Measurements from ENCODE around the gene SMG6.

Gene SMG6

DNA sequence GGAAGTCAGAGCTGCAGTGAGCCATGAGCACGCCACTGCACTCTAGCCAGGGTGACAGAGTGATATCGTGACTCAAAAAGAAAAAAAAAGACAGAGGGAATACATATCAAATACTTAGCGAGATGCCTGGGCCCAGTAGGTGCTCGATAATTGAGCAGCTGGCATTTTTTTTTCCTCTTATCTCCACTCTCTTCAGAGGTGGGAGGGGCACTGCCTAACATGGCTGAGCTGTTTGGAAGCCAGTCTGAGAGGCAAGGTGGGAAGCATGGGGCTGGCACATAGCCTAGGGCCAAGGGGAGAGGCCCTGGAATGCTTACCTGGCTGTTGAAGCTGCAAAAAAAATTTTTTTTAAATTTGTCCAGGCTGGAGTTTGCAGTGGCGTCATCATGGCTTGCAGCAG, 210.2 kb downstream of the SMG6 start:
- ChIA-PET POLR2A (no interaction called here), CTCF (interaction anchor here (1.2 to 2.8 kb wide), 3 partner anchors 28 to 151 kb away, joined by 3 to 10 read pairs (median 6); partner anchors contain the start of gene HIC1)
- no peak for TF ChIP-seq CTCF (IDR thresholded peaks at IDR 0.05; ENCODE audit: control extremely low read depth, extremely low read depth, low read depth, missing control alignments)
- DNase-seq (ENCODE audit: extremely low spot score), result no peak

- POLR2A ChIA-PET, result interaction anchor here (0.6 to 0.7 kb wide), 2 partner anchors 17 to 20 kb away, joined by 3 read pairs; no protein-coding TSS in a partner anchor
- no peak for DNase-seq (ENCODE audit: extremely low spot score)
- TF ChIP-seq CTCF (IDR thresholded peaks at IDR 0.05; ENCODE audit: control extremely low read depth, extremely low read depth, low read depth, missing control alignments), result no peak
- CTCF ChIA-PET, result interaction anchor here (0.7 to 12.7 kb wide), 3 partner anchors 10 to 35 kb away, joined by 4 to 188 read pairs (median 7); partner anchors contain the start of gene HIC1
Measured at GRCh38 chr17:2092253-2092652, 211.3 kb downstream of the SMG6 start.

DNA sequence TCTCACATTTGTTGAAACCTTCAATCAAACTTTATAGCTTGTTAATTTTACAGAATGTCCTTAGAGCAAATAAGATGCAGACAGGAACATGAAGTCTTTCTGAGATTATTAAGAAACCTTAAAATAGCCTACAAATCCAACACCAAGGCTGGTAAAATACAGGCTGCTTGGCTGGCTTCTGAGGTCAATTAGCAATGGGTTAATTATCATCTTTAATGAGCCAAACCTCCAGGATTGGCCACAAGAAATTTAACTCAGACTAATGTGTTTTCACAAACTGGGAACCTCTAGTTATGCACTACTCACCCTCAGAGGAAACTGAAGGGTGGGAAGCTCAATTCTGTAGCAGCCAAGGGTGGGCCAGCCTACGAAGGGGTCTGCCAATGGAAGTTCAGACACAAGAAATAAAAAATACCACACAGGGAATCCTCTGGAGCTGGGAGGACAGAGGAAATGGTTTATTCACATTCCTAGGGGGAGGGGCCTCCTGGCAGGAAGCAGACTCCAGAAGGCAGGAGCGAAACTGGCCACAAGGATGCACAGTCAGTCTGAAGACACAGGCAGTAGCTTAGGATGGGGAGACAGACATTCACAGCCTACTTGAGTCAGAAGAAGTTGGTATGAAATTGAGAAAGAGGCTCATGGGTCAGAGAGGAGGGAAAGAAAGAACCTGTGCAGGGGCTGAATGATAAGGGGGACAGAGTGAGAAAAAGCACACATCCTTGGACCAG, 212.6 kb downstream of the SMG6 start:
- POLR2A ChIA-PET, result interaction anchor here (0.6 to 1.5 kb wide), 2 partner anchors 36 to 169 kb away, joined by 3 to 4 read pairs; partner anchors contain the start of gene HIC1
- CTCF ChIA-PET, result interaction anchor here (0.9 to 12.7 kb wide), 14 partner anchors 10 to 163 kb away, joined by 3 to 188 read pairs (median 5); partner anchors contain the start of gene HIC1
- TF ChIP-seq CTCF (IDR thresholded peaks at IDR 0.05; ENCODE audit: control extremely low read depth, extremely low read depth, low read depth, missing control alignments), result no peak
- no peak for DNase-seq (ENCODE audit: extremely low spot score)

DNA sequence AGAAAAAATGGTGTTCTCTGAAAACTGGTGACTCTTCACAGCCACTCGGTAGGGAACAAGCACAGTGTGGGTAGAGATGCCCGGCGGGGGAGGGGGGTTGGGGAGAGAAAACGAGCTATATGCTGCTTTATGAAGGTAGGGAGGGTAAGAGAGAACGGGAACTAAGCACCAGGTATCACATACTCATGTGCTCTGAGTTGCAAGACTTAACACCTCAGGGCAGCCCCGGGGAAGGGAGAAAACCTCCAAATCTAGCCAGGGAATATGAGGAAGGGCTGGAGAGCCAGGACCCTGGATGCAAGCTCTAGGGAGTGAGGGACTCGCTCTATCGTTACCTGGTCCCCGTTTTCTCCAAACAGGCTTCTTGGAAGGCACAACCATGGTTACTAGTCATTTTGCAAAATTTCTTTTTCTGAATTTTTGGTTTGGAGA, 213.4 kb downstream of the SMG6 start:
- ChIA-PET CTCF (interaction anchor here (0.9 to 12.7 kb wide), 16 partner anchors 8 to 164 kb away, joined by 3 to 188 read pairs (median 6); partner anchors contain the start of gene HIC1), POLR2A (interaction anchor here (1.1 to 1.5 kb wide), 2 partner anchors 22 to 170 kb away, joined by 3 to 4 read pairs; no protein-coding TSS in a partner anchor)
- no peak for DNase-seq (ENCODE audit: extremely low spot score)
- no peak for TF ChIP-seq CTCF (IDR thresholded peaks at IDR 0.05; ENCODE audit: control extremely low read depth, extremely low read depth, low read depth, missing control alignments)

DNA sequence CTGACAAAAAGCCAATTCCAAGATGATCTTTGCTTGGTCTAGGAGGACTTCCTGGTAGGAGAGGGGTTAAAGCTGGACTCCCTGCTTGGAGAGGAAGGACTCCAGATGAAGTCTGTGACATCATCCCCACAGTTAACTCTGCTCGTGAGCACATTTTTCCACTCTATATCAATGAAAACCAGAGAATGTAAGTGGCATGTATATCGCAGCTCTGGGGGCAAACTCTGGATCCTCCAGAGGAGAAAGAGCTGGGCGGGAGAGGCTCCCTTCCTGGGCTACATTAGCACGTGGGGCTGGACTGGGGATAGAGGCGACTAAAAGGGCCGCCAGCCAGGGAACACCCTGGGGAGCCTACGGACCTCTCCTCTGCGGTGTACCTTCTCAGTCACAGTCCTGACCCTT, 214.6 kb downstream of the SMG6 start:
- no peak for DNase-seq (ENCODE audit: extremely low spot score)
- TF ChIP-seq CTCF (IDR thresholded peaks at IDR 0.05; ENCODE audit: control extremely low read depth, extremely low read depth, low read depth, missing control alignments), result no peak
- ChIA-PET POLR2A (interaction anchor here (0.7 to 1.5 kb wide), 8 partner anchors 18 to 171 kb away, joined by 3 to 8 read pairs (median 3); no protein-coding TSS in a partner anchor), CTCF (interaction anchor here (0.8 to 12.7 kb wide), 16 partner anchors 9 to 327 kb away, joined by 3 to 188 read pairs (median 7); partner anchors contain the start of gene HIC1)

DNA sequence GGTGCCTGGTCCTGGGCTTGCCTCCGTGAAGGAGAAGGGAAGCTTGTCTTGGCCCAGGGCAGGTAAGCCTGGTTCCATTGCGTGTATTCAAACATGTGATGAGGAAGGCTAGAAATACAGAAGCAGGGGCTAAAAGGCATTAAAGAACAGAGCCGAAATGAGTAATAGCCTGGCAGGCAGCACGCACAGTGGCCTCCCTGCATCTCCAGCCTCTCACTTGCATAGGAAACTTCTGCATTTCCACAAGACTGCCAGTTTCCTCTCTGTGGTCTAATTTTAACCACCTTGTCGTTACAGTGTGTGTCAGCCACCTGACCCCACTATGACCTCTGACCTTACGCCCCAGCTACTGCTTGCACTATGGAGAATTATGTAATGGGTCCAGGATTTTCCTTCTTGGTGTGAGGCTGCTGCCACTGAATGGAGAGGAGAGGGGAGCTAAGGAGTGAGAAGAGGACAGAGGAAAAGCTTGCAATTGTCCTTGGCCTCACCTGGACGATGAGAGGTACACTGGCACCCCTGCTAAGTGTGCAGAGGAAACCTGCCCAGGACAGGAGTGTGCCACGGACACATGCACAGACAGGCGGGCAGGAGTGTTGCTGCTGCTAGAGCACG, 215.9 kb downstream of the SMG6 start:
- TF ChIP-seq CTCF (IDR thresholded peaks at IDR 0.05; ENCODE audit: control extremely low read depth, extremely low read depth, low read depth, missing control alignments), result no peak
- peak; percentile 68 for DNase-seq (ENCODE audit: extremely low spot score)
- ChIA-PET POLR2A (interaction anchor here (0.5 to 1.5 kb wide), 4 partner anchors 17 to 179 kb away, joined by 3 to 4 read pairs (median 3); no protein-coding TSS in a partner anchor), CTCF (interaction anchor here (0.9 to 12.7 kb wide), 11 partner anchors 13 to 171 kb away, joined by 3 to 188 read pairs (median 8); partner anchors contain the start of gene HIC1)

All from GM10248 (cell line).